GM18502 (cell line): ENCODE results near the gene NANOS2.
"Not testable (repeated sequence)": the region's sequence is repeated elsewhere in the genome, so short reads cannot be mapped to it uniquely, and the experiment has no call there.

Experiments used
- ATAC-seq: cut with Tn5 transposase; IDR thresholded peaks from one replicate; pipeline ENCODE4 v1.9.1; 2021; ENCODE audit warnings: mild to moderate bottlenecking; ENCODE audit not compliant: unreplicated experiment, poor library complexity

The NANOS2 gene

GRCh38 chr19:45897261-45897812, 17.2 kb downstream of the NANOS2 start:
- no peak for ATAC-seq

GRCh38 chr19:45895983-45896599, 18.5 kb downstream of the NANOS2 start:
- ATAC-seq: not testable (repeated sequence)

GRCh38 chr19:45895519-45895972, 19.0 kb downstream of the NANOS2 start:
- ATAC-seq: no peak

- no peak for ATAC-seq
Measured at GRCh38 chr19:45890877-45891276, 23.7 kb downstream of the NANOS2 start.

GRCh38 chr19:45889210-45889885, 25.2 kb downstream of the NANOS2 start:
- ATAC-seq: no peak

GRCh38 chr19:45887200-45887710, 27.3 kb downstream of the NANOS2 start:
- no peak for ATAC-seq

- ATAC-seq: peak; percentile 61
Measured at GRCh38 chr19:45886427-45887199, 28.0 kb downstream of the NANOS2 start.

- peak; percentile 53 for ATAC-seq
Measured at GRCh38 chr19:45885556-45886426, 28.8 kb downstream of the NANOS2 start, which contains the start of gene IRF2BP1. TSS of gene IRF2BP1 (minus strand) at chr19:45886141. CDS start at chr19:45885774, 367 bp downstream.

GRCh38 chr19:45884682-45885555, 29.7 kb downstream of the NANOS2 start:
- ATAC-seq: peak; percentile 2

- no peak for ATAC-seq
Measured at GRCh38 chr19:45883881-45884681, 30.5 kb downstream of the NANOS2 start.

- no peak for ATAC-seq
Measured at GRCh38 chr19:45883586-45883880, 31.0 kb downstream of the NANOS2 start.

- ATAC-seq: no peak
Measured at GRCh38 chr19:45882652-45883585, 31.7 kb downstream of the NANOS2 start.

GRCh38 chr19:45881909-45882528, 32.6 kb downstream of the NANOS2 start:
- no peak for ATAC-seq

- ATAC-seq: no peak
Measured at GRCh38 chr19:45881082-45881908, 33.3 kb downstream of the NANOS2 start.

- ATAC-seq: no peak
Measured at GRCh38 chr19:45879971-45880370, 34.6 kb downstream of the NANOS2 start.

- no peak for ATAC-seq
Measured at GRCh38 chr19:45879055-45879454, 35.5 kb downstream of the NANOS2 start.
